Lung (tissue), 12 donors: ENCODE measurements around the gene LMAN2. TPM values are rescaled to one million over a fixed set of nuclear protein-coding genes. Genes with fewer than 3 reads are reported as not detected.

Experiments
- ATAC-seq: fragments of 200-7000 bp; cut with Tn5 transposase; one replicate; pipeline ENCODE4 v1.9.1; 2020; ENCODE audit warnings: moderate number of reproducible peaks; ENCODE audit not compliant: insufficient read depth, low FRiP score
- DNase-seq, 3 donors: peaks; one replicate each; pipeline ENCODE4 v3.0.0-alpha.2; 2013 to 2017
- H3K27ac ChIP-seq, 2 donors: one replicate each; pipeline ENCODE4 v1.5.1; 2013; ENCODE audit warnings: mild to moderate bottlenecking in 2 of 2, moderate library complexity in 2 of 2, control low read depth in 1 of 2, inconsistent platforms in 1 of 2, low read depth in 1 of 2, low read length in 1 of 2
- H3K27me3 ChIP-seq, 3 donors: one replicate each; pipeline ENCODE4 v1.5.1; 2013; ENCODE audit warnings: low read length in 2 of 3; ENCODE audit not compliant: control insufficient read depth in 3 of 3, insufficient read depth in 3 of 3
- H3K36me3 ChIP-seq, 4 donors: one replicate each; pipeline ENCODE4 v1.5.1; 2013; ENCODE audit warnings: low read length in 4 of 4, mild to moderate bottlenecking in 1 of 4, moderate library complexity in 1 of 4; ENCODE audit not compliant: control insufficient read depth in 4 of 4, insufficient read depth in 4 of 4
- H3K4me1 ChIP-seq, 5 donors: one replicate each; pipeline ENCODE4 v1.5.1; 2013; ENCODE audit warnings: low read length in 5 of 5, mild to moderate bottlenecking in 2 of 5, moderate library complexity in 1 of 5; ENCODE audit not compliant: control insufficient read depth in 5 of 5, insufficient read depth in 5 of 5
- H3K4me3 ChIP-seq: one replicate; pipeline ENCODE4 v1.5.1; 2013; ENCODE audit warnings: mild to moderate bottlenecking, control low read depth, moderate library complexity
- H3K9ac ChIP-seq, 2 donors: one replicate each; pipeline ENCODE4 v1.5.1; 2013; ENCODE audit warnings: low read length in 2 of 2, control low read depth in 1 of 2; ENCODE audit not compliant: insufficient read depth in 1 of 2
- H3K9me3 ChIP-seq, 4 donors: one replicate each; pipeline ENCODE4 v1.5.1; 2013; ENCODE audit warnings: low read length in 3 of 4, mild to moderate bottlenecking in 1 of 4, moderate library complexity in 1 of 4; ENCODE audit not compliant: control insufficient read depth in 4 of 4, insufficient read depth in 3 of 4
- whole genome bisulfite sequencing, 2 donors: extraction: QIAGEN DNeasy Blood & Tissue Kit; methylation state at CpG; one replicate each; pipeline ENCODE4 v1.1.7; 2013; 5-methylcytosine and 5-hydroxymethylcytosine counted together
- polyA plus RNA-seq, 2 donors: library from polyadenylated mRNA; stranded (reverse); fragments of 200-250 nt; gene quantifications; one replicate each; pipeline ENCODE4 v1.2.1, GENCODE V29; 2013
- total RNA-seq, 2 donors: library from RNA; depleted of rRNA in 1 of 2; stranded (reverse); fragments of >200 nt in 1 of 2; gene quantifications; one replicate each; pipeline ENCODE4 v1.2.1, GENCODE V29; 2014 to 2021
- TF ChIP-seq, protein P1 (sequence below): IDR thresholded peaks from 2 replicates; pipeline ENCODE4 v1.5.1; 2012; ENCODE audit warnings: mild to moderate bottlenecking; ENCODE audit errors: control extremely low read depth, extremely low read depth
- donor health status: control.
- donor health status: control.
- donor health status: Bipolar disorder and iron deficiency.
- donor health status: healthy.
- donor health status: DM: yes; HTN: yes; CAD: no.

The LMAN2 gene
- total and polyA plus RNA-seq, 4 donors: 101 to 316 (median 181) TPM

DNA sequence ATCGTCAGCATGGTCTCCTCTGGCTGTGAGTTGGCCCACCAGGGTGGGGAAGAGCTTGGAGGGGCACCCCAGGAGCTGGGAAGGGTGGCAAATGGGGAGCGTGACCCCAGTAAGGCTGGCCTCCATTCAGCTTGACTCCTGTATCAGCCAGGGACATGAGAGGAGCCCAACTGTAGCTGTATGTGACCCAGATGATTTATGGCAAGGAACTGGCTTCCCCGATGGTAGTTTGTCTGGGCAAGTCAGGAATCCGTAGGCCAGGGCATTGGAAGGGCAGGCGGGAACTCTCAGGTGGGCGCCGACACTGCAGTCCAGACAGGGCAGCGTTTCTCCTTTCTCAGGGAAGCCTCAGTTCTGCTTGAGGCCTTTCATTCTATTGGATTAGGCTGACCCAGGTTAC, 35.1 kb upstream of the LMAN2 start:
- Histone ChIP-seq H3K36me3 (no peaks in the 10 kb centered on the region), H3K9me3 (no peaks in the 10 kb centered on the region), H3K9ac (no peak overlapping the region), H3K4me1 (peaks cover 0 to 10% (median 0%) of the 10 kb centered on the region in 5 donors), H3K27me3 (peaks cover 0 to 6% (median 0%) of the 10 kb centered on the region in 3 donors), H3K4me3 (no peak overlapping the region), H3K27ac (no peak overlapping the region)
- 87 to 91% methylated on average over 8 of the region's 8 CpGs for WGBS, 2 donors
- TF ChIP-seq, protein P1, sequence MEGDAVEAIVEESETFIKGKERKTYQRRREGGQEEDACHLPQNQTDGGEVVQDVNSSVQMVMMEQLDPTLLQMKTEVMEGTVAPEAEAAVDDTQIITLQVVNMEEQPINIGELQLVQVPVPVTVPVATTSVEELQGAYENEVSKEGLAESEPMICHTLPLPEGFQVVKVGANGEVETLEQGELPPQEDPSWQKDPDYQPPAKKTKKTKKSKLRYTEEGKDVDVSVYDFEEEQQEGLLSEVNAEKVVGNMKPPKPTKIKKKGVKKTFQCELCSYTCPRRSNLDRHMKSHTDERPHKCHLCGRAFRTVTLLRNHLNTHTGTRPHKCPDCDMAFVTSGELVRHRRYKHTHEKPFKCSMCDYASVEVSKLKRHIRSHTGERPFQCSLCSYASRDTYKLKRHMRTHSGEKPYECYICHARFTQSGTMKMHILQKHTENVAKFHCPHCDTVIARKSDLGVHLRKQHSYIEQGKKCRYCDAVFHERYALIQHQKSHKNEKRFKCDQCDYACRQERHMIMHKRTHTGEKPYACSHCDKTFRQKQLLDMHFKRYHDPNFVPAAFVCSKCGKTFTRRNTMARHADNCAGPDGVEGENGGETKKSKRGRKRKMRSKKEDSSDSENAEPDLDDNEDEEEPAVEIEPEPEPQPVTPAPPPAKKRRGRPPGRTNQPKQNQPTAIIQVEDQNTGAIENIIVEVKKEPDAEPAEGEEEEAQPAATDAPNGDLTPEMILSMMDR: no peak
- DNase-seq: no peak
- no peak for ATAC-seq

DNA sequence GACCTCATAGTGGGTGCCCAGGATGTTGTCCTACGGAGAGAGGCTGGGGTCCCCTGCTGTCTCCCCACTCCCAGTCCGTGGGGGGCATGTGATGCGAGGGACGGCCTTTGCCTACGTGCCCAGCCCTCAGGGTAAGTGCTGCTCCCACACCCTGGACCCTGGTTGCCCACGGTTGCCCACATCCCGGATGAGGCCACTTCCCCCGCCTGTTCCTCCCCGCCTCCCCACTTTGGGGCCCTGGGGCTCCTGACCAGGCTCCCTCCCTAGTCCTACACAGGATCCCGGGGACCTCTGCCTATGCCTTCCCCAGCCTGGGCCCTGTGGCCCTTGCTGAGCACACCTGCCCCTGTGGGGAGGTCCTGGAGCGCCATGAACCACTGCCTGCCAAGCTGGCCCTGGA, 34.3 kb upstream of the LMAN2 start:
- TF ChIP-seq, protein P1: no peak
- no peak for DNase-seq
- peaks cover 0 to 7% (median 0%) of the 10 kb centered on the region in 5 donors for H3K4me1 ChIP-seq
- H3K9ac ChIP-seq: no peak overlapping the region
- H3K27ac ChIP-seq: no peak overlapping the region
- no peaks in the 10 kb centered on the region for H3K36me3 ChIP-seq
- no peaks in the 10 kb centered on the region for H3K9me3 ChIP-seq
- no peak overlapping the region for H3K4me3 ChIP-seq
- ATAC-seq: no peak
- 52 to 54% methylated on average over 11 of the region's 11 CpGs for WGBS, 2 donors
- H3K27me3 ChIP-seq: peaks cover 0 to 6% (median 0%) of the 10 kb centered on the region in 3 donors

DNA sequence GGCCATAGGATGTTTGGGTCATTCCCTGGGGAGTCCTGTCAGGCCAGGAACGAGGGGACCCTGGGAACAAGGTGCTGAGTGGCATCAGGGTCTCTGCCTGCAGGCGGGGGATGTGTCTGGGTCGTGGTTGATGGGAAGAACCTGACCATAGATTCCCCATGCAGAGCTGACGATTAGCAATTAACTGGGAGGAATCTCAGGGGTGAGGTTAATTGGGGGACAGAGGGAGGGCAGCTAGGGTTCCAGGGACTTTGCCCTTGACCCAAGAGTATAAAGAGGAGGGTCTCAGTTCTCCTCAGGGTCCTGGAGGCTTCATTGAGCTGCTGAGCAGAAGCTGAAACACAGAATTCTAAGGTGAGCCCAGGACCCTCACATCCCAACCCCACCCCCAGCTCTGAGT, 32.7 kb upstream of the LMAN2 start, which contains the start of gene SLC34A1:
TSS of gene SLC34A1 (plus strand) at position 301 of the 400 bp plus-strand sequence. CDS start 1,308 bp downstream, outside the sequence.
- Histone ChIP-seq H3K4me3 (no peak within 1 kb of the TSS), H3K9ac (no peak within 1 kb of the TSS), H3K4me1 (peaks cover 0 to 3% (median 0%) of the 10 kb centered on the region in 5 donors), H3K9me3 (no peaks in the 10 kb centered on the region), H3K27ac (no peak within 1 kb of the TSS), H3K27me3 (peaks cover 0 to 6% (median 0%) of the 10 kb centered on the region in 3 donors), H3K36me3 (no peaks in the 10 kb centered on the region)
- WGBS, 2 donors: 70 to 86% methylated on average over 4 of the region's 4 CpGs
- ATAC-seq (no peak), DNase-seq (no peak)
- TF ChIP-seq, protein P1: no peak

DNA sequence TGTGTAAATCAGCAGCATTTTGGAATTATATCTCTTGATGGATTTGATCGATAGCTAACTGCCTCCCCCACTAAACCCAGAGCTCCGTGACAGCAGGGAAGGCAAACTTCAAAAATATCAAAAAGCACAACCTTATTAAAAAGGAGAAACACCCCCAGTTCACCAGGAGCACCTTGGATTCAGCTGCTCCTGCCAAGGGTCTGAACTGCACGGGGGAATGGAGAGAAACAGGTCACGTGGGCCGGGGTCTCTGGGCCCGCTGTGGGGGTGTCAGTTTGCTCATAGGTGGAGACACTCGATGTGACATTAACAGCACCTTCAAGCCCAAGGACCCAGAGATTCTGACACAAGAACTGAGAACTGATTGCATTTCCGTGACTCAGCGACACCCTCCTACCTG, 31.7 kb upstream of the LMAN2 start:
- TF ChIP-seq, protein P1: no peak
- no peak overlapping the region for H3K27ac ChIP-seq
- no peaks in the 10 kb centered on the region for H3K36me3 ChIP-seq
- H3K9me3 ChIP-seq: no peaks in the 10 kb centered on the region
- H3K4me3 ChIP-seq: no peak overlapping the region
- ATAC-seq (no peak), DNase-seq (no peak)
- H3K4me1 ChIP-seq: peaks cover 0 to 3% (median 0%) of the 10 kb centered on the region in 5 donors
- H3K9ac ChIP-seq: no peak overlapping the region
- H3K27me3 ChIP-seq: peaks cover 0 to 6% (median 0%) of the 10 kb centered on the region in 3 donors
- WGBS, 2 donors: 83 to 96% methylated on average over 9 of the region's 9 CpGs
